Trophoblast cell (in vitro differentiated cells and primary cell): Measurements from ENCODE around the gene SPCS3.
"Not testable (repeated sequence)": the region's sequence is repeated elsewhere in the genome, so short reads cannot be mapped to it uniquely, and the experiment has no call there.

ENCODE experiments used
- DNase-seq, 2 donors: peaks; one replicate each; pipeline ENCODE4 v3.0.0-alpha.2; 2016
- H2AFZ ChIP-seq: 2 replicates; pipeline ENCODE4 v1.6.1; 2013; ENCODE audit warnings: low read length, moderate library complexity, mild to moderate bottlenecking; ENCODE audit not compliant: insufficient read depth, poor library complexity
- H2AK5ac ChIP-seq: 2 replicates; pipeline ENCODE4 v1.6.1; 2013; ENCODE audit warnings: mild to moderate bottlenecking, low read length
- H2BK120ac ChIP-seq: 2 replicates; pipeline ENCODE4 v1.6.1; 2013; ENCODE audit warnings: low read length, mild to moderate bottlenecking, moderate library complexity; ENCODE audit not compliant: insufficient read depth, poor library complexity
- H2BK12ac ChIP-seq: 2 replicates; pipeline ENCODE4 v1.6.1; 2013; ENCODE audit warnings: mild to moderate bottlenecking, low read length, moderate library complexity
- H2BK5ac ChIP-seq: 2 replicates; pipeline ENCODE4 v1.6.1; 2013; ENCODE audit warnings: low read length, low read depth, moderate library complexity, mild to moderate bottlenecking; ENCODE audit not compliant: poor library complexity
- H3K14ac ChIP-seq: 2 replicates; pipeline ENCODE4 v1.6.1; 2013; ENCODE audit warnings: mild to moderate bottlenecking, low read length
- H3K18ac ChIP-seq: 2 replicates; pipeline ENCODE4 v1.6.1; 2013; ENCODE audit warnings: mild to moderate bottlenecking, low read length
- H3K23ac ChIP-seq: 2 replicates; pipeline ENCODE4 v1.6.1; 2013; ENCODE audit warnings: low read length
- H3K27ac ChIP-seq: 2 replicates; pipeline ENCODE4 v1.5.1; 2013; ENCODE audit warnings: low read depth, mild to moderate bottlenecking, inconsistent platforms, low read length, moderate library complexity
- H3K27me3 ChIP-seq: 2 replicates; pipeline ENCODE4 v1.6.1; 2013; ENCODE audit warnings: inconsistent platforms, mild to moderate bottlenecking, low read length, moderate library complexity; ENCODE audit not compliant: insufficient read depth
- H3K36me3 ChIP-seq, 2 experiments: 1 replicate in 1 of 2; 2 replicates in 1 of 2; pipeline ENCODE4 v1.6.1; 2013; ENCODE audit warnings: low read length in 2 of 2, mild to moderate bottlenecking in 2 of 2, moderate library complexity in 1 of 2; ENCODE audit not compliant: insufficient read depth in 2 of 2, control insufficient read depth in 1 of 2
- H3K4ac ChIP-seq: 2 replicates; pipeline ENCODE4 v1.6.1; 2013; ENCODE audit warnings: low read depth, mild to moderate bottlenecking, low read length, moderate library complexity
- H3K4me1 ChIP-seq, 2 experiments: 1 replicate in 1 of 2; 2 replicates in 1 of 2; pipeline ENCODE4 v1.6.1; 2013; ENCODE audit warnings: low read length in 2 of 2, mild to moderate bottlenecking in 2 of 2, moderate library complexity in 1 of 2; ENCODE audit not compliant: insufficient read depth in 2 of 2, control insufficient read depth in 1 of 2
- H3K4me2 ChIP-seq: 2 replicates; pipeline ENCODE4 v1.6.1; 2013; ENCODE audit warnings: inconsistent platforms, mild to moderate bottlenecking, low read length, moderate library complexity
- H3K4me3 ChIP-seq: 2 replicates; pipeline ENCODE4 v1.5.1; 2013; ENCODE audit warnings: mild to moderate bottlenecking, low read depth, low read length, inconsistent platforms
- H3K79me1 ChIP-seq: one replicate; pipeline ENCODE4 v1.6.1; 2013; ENCODE audit warnings: low read length
- H3K79me2 ChIP-seq: 2 replicates; pipeline ENCODE4 v1.6.1; 2013; ENCODE audit warnings: low read length, mild to moderate bottlenecking; ENCODE audit not compliant: control insufficient read depth, insufficient read depth, poor library complexity
- H3K9ac ChIP-seq: 2 replicates; pipeline ENCODE4 v1.6.1; 2013; ENCODE audit warnings: mild to moderate bottlenecking, low read length
- H3K9me3 ChIP-seq: 2 replicates; pipeline ENCODE4 v1.6.1; 2013; ENCODE audit warnings: low read depth, mild to moderate bottlenecking, control low read depth, inconsistent platforms, low read length; ENCODE audit not compliant: insufficient read depth
- H4K12ac ChIP-seq: 2 replicates; pipeline ENCODE4 v1.6.1; 2013; ENCODE audit warnings: low read depth, mild to moderate bottlenecking, low read length, moderate library complexity
- H4K8ac ChIP-seq: 2 replicates; pipeline ENCODE4 v1.6.1; 2013; ENCODE audit warnings: low read depth, mild to moderate bottlenecking, low read length, moderate library complexity
- H4K91ac ChIP-seq: one replicate; pipeline ENCODE4 v1.6.1; 2013; ENCODE audit warnings: low read depth, mild to moderate bottlenecking, low read length, moderate library complexity
- WGBS: extraction: QIAGEN DNeasy Blood & Tissue Kit; methylation state at CpG from one replicate; pipeline ENCODE4 v1.1.7; 2013; ENCODE audit warnings: missing lambda C conversion rate; ENCODE audit not compliant: insufficient read length, insufficient coverage; ENCODE audit errors: extremely low coverage; 5-methylcytosine and 5-hydroxymethylcytosine counted together

SPCS3 gene

DNA sequence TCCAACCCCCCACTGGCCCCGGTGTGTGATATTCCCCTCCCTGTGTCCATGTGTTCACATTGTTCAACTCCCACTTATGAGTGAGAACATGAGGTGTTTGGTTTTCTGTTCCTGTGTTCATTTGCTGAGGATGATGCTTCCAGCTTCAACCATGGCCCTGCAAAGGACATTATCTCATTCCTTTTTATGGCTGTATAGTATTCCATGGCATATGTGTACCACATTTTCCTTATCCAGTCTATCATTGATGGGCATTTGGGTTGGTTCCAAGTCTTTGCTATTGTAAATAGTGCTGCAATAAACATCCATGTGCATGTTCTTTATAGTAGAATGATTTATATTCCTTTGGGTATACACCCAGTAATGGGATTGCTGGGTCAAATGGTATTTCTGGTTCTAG is 40.2 kb upstream of the SPCS3 start:
- H3K4ac ChIP-seq, H3K79me2 ChIP-seq: not testable (repeated sequence)

DNA sequence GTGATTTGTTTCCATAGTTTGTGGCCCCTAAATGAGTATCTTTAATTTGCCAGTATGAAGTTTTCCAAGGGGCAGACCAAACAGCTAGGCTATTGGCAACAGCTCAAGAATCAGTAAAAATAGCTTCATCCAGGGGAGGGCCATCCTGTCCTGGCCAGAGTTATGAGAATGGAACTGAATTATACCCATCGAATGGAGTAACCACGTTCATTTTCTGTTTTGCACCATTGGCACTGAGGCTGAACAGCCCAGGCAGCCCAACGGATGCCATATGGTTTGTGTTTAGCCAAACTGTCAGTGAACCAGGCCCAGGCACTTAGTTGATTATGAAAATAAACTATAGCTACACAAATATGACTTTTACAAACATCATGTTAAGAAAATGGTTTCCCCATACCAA is 33.0 kb upstream of the SPCS3 start:
- DNase-seq = no peak
- H3K14ac ChIP-seq = no peak overlapping the region
- no peak overlapping the region for H3K4ac ChIP-seq
- no peak overlapping the region for H2BK120ac ChIP-seq
- H3K4me3 ChIP-seq = no peak overlapping the region
- H4K91ac ChIP-seq = no peak overlapping the region
- no peak overlapping the region for H2AFZ ChIP-seq
- no peaks in the 10 kb centered on the region for H3K36me3 ChIP-seq
- WGBS = no CpG with 5 or more reads among the region's 3 CpGs
- H3K79me1 ChIP-seq = no peaks in the 10 kb centered on the region
- H4K12ac ChIP-seq = no peak overlapping the region
- H3K4me1 ChIP-seq = no peaks in the 10 kb centered on the region
- no peak overlapping the region for H2AK5ac ChIP-seq
- no peaks in the 10 kb centered on the region for H3K27me3 ChIP-seq
- H2BK12ac ChIP-seq = no peak overlapping the region
- no peak overlapping the region for H3K27ac ChIP-seq
- H3K79me2 ChIP-seq = no peaks in the 10 kb centered on the region
- H2BK5ac ChIP-seq = no peak overlapping the region
- H3K9ac ChIP-seq = no peak overlapping the region
- no peaks in the 10 kb centered on the region for H3K9me3 ChIP-seq
- no peak overlapping the region for H3K23ac ChIP-seq
- no peak overlapping the region for H3K18ac ChIP-seq
- no peak overlapping the region for H3K4me2 ChIP-seq
- no peak overlapping the region for H4K8ac ChIP-seq

More for the DNA sequence above, 40.2 kb upstream of the SPCS3 start:
- H3K4me2 ChIP-seq, H2AFZ ChIP-seq, H3K9ac ChIP-seq, H4K12ac ChIP-seq, H4K91ac ChIP-seq, H3K27ac ChIP-seq, H3K79me1 ChIP-seq, H3K14ac ChIP-seq, H3K4me1 ChIP-seq, H2BK12ac ChIP-seq, H3K9me3 ChIP-seq, H2BK120ac ChIP-seq, DNase-seq, H3K18ac ChIP-seq, H3K4me3 ChIP-seq, H2BK5ac ChIP-seq, H2AK5ac ChIP-seq, H3K23ac ChIP-seq, H4K8ac ChIP-seq, H3K36me3 ChIP-seq, H3K27me3 ChIP-seq: not testable (repeated sequence)
- no CpG with 5 or more reads among the region's 1 CpG for WGBS

DNA sequence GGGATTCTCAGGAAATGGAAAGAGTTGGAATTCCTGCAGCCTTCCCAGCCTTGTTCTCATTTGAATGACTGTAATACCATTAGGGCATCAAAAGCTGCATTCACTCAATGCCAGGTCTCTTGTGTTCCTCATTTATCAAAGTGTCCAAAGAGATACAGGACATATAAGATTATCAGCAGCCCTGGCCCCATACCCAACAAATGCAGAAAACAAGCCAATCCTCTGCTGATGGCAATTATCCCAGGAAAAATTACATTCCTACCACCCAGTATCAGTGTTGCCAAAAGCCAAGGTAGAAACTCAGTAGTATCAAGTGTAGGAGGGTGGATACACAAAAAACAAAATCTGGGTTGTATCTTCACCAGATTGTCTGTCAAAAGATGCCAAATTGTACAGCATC is 32.2 kb upstream of the SPCS3 start:
- Histone ChIP-seq H3K4me3 (no peak overlapping the region), H3K27me3 (no peaks in the 10 kb centered on the region), H4K12ac (no peak overlapping the region), H3K36me3 (no peaks in the 10 kb centered on the region), H3K9ac (no peak overlapping the region), H3K79me1 (no peaks in the 10 kb centered on the region), H3K14ac (no peak overlapping the region), H4K91ac (no peak overlapping the region), H2BK12ac (no peak overlapping the region), H3K9me3 (no peaks in the 10 kb centered on the region), H2AK5ac (no peak overlapping the region), H3K4me1 (no peaks in the 10 kb centered on the region), H3K27ac (no peak overlapping the region), H3K79me2 (no peaks in the 10 kb centered on the region), H2AFZ (no peak overlapping the region), H3K4ac (no peak overlapping the region), H4K8ac (no peak overlapping the region), H2BK120ac (no peak overlapping the region), H3K4me2 (no peak overlapping the region), H3K18ac (no peak overlapping the region), H2BK5ac (no peak overlapping the region), H3K23ac (no peak overlapping the region)
- DNase-seq = no peak

- H3K4me3 ChIP-seq = no peak overlapping the region
- no peaks in the 10 kb centered on the region for H3K79me2 ChIP-seq
- H3K9ac ChIP-seq = no peak overlapping the region
- H3K23ac ChIP-seq = no peak overlapping the region
- no peaks in the 10 kb centered on the region for H3K9me3 ChIP-seq
- no peak overlapping the region for H3K27ac ChIP-seq
- H3K36me3 ChIP-seq = no peaks in the 10 kb centered on the region
- no peak overlapping the region for H4K8ac ChIP-seq
- no peak overlapping the region for H2BK12ac ChIP-seq
- H3K4me1 ChIP-seq = no peaks in the 10 kb centered on the region
- no peak overlapping the region for H3K4me2 ChIP-seq
- no peak for DNase-seq
- H3K14ac ChIP-seq = no peak overlapping the region
- no peaks in the 10 kb centered on the region for H3K79me1 ChIP-seq
- H2AFZ ChIP-seq = no peak overlapping the region
- H4K12ac ChIP-seq = no peak overlapping the region
- no peak overlapping the region for H3K4ac ChIP-seq
- H2AK5ac ChIP-seq = no peak overlapping the region
- H2BK120ac ChIP-seq = no peak overlapping the region
- H3K18ac ChIP-seq = no peak overlapping the region
- no peak overlapping the region for H2BK5ac ChIP-seq
- H3K27me3 ChIP-seq = no peaks in the 10 kb centered on the region
- H4K91ac ChIP-seq = no peak overlapping the region
Measured at GRCh38 chr4:176288020-176288419, 31.7 kb upstream of the SPCS3 start.

- Histone ChIP-seq H2BK120ac (no peak overlapping the region), H3K4me3 (no peak overlapping the region), H3K27me3 (no peaks in the 10 kb centered on the region), H3K23ac (no peak overlapping the region), H3K36me3 (no peaks in the 10 kb centered on the region), H3K4me1 (no peaks in the 10 kb centered on the region), H3K79me1 (no peaks in the 10 kb centered on the region), H3K18ac (no peak overlapping the region), H3K4ac (no peak overlapping the region), H2BK12ac (no peak overlapping the region), H2BK5ac (no peak overlapping the region), H3K79me2 (no peaks in the 10 kb centered on the region), H3K4me2 (no peak overlapping the region), H3K14ac (no peak overlapping the region), H3K9me3 (no peaks in the 10 kb centered on the region), H2AFZ (no peak overlapping the region), H4K91ac (no peak overlapping the region), H3K27ac (no peak overlapping the region), H4K12ac (no peak overlapping the region), H2AK5ac (no peak overlapping the region), H3K9ac (no peak overlapping the region), H4K8ac (no peak overlapping the region)
- no CpG with 5 or more reads among the region's 6 CpGs for WGBS
- DNase-seq = no peak
Measured at GRCh38 chr4:176289561-176289960, 30.2 kb upstream of the SPCS3 start.
